Tongue (tissue), 2 donors: Measurements from ENCODE around the gene ATP8A2. TPM values are rescaled to one million over a fixed set of nuclear protein-coding genes. Genes with fewer than 3 reads are reported as not detected.

ENCODE experiments used
- DNase-seq: peaks from one replicate; pipeline ENCODE4 v3.0.0-alpha.2; 2015
- total RNA-seq: library from RNA; depleted of rRNA; stranded (reverse); fragments of >200 nt; gene quantifications from one replicate; pipeline ENCODE4 v1.2.3, GENCODE V29; 2014

ATP8A2 gene
- total RNA-seq, 1 donor from 2014 or later: 1.8 TPM

- DNase-seq: peak; percentile 17
Measured at GRCh38 chr13:25384758-25385410, 13.1 kb downstream of the ATP8A2 start.

- DNase-seq: no peak
Measured at GRCh38 chr13:25391932-25392331, 20.2 kb downstream of the ATP8A2 start.

GRCh38 chr13:25394402-25395060 lies 22.8 kb downstream of the ATP8A2 start:
- DNase-seq: no peak

GRCh38 chr13:25397763-25398162 lies 26.0 kb downstream of the ATP8A2 start:
- DNase-seq: no peak

- DNase-seq: no peak
Measured at GRCh38 chr13:25400925-25401324, 29.2 kb downstream of the ATP8A2 start.

- no peak for DNase-seq
Measured at GRCh38 chr13:25401958-25402357, 30.2 kb downstream of the ATP8A2 start.

GRCh38 chr13:25406377-25406776 lies 34.6 kb downstream of the ATP8A2 start:
- DNase-seq: no peak

- DNase-seq: no peak
Measured at GRCh38 chr13:25409938-25410337, 38.2 kb downstream of the ATP8A2 start.

GRCh38 chr13:25415241-25415640 lies 43.5 kb downstream of the ATP8A2 start:
- no peak for DNase-seq

GRCh38 chr13:25417535-25417934 lies 45.8 kb downstream of the ATP8A2 start:
- no peak for DNase-seq

GRCh38 chr13:25420161-25420560 lies 48.4 kb downstream of the ATP8A2 start:
- no peak for DNase-seq

- no peak for DNase-seq
Measured at GRCh38 chr13:25421612-25422011, 49.8 kb downstream of the ATP8A2 start.

- no peak for DNase-seq
Measured at GRCh38 chr13:25422153-25422552, 50.4 kb downstream of the ATP8A2 start.

- DNase-seq: no peak
Measured at GRCh38 chr13:25423831-25424230, 52.1 kb downstream of the ATP8A2 start.

GRCh38 chr13:25429466-25429865 lies 57.7 kb downstream of the ATP8A2 start:
- no peak for DNase-seq

GRCh38 chr13:25432691-25433090 lies 60.9 kb downstream of the ATP8A2 start:
- DNase-seq: peak; percentile 86

- no peak for DNase-seq
Measured at GRCh38 chr13:25440061-25440460, 68.3 kb downstream of the ATP8A2 start.

- DNase-seq: no peak
Measured at GRCh38 chr13:25446261-25446660, 74.5 kb downstream of the ATP8A2 start.

- no peak for DNase-seq
Measured at GRCh38 chr13:25447396-25447795, 75.6 kb downstream of the ATP8A2 start.

GRCh38 chr13:25453850-25454365 lies 82.1 kb downstream of the ATP8A2 start:
- no peak for DNase-seq

- peak; percentile 38 for DNase-seq
Measured at GRCh38 chr13:25455146-25455545, 83.4 kb downstream of the ATP8A2 start.

- DNase-seq: no peak
Measured at GRCh38 chr13:25457566-25457965, 85.8 kb downstream of the ATP8A2 start.

GRCh38 chr13:25462301-25463125 lies 90.7 kb downstream of the ATP8A2 start:
- no peak for DNase-seq
